Peyer's patch (tissue), 4 donors: ENCODE measurements around the gene SLPI.

Experiments used
- POLR2A ChIP-seq, 2 donors: fragments of 450-650 bp; IDR thresholded peaks; one replicate each; pipeline ENCODE4 v1.5.1; 2017; ENCODE audit warnings: antibody characterized with exemption in 2 of 2, mild to moderate bottlenecking in 2 of 2, moderate library complexity in 2 of 2
- TF ChIP-seq, protein P1 (sequence below), 6 experiments: fragments of 450-650 bp in 4 of 6; fragments of 200-600 bp in 2 of 6; sonication (generic) in 1 of 6; IDR thresholded peaks; one replicate each; pipeline ENCODE4 v1.5.1; 2017 to 2019; ENCODE audit warnings: antibody characterized with exemption in 6 of 6, mild to moderate bottlenecking in 3 of 6, moderate library complexity in 1 of 6

DNA sequence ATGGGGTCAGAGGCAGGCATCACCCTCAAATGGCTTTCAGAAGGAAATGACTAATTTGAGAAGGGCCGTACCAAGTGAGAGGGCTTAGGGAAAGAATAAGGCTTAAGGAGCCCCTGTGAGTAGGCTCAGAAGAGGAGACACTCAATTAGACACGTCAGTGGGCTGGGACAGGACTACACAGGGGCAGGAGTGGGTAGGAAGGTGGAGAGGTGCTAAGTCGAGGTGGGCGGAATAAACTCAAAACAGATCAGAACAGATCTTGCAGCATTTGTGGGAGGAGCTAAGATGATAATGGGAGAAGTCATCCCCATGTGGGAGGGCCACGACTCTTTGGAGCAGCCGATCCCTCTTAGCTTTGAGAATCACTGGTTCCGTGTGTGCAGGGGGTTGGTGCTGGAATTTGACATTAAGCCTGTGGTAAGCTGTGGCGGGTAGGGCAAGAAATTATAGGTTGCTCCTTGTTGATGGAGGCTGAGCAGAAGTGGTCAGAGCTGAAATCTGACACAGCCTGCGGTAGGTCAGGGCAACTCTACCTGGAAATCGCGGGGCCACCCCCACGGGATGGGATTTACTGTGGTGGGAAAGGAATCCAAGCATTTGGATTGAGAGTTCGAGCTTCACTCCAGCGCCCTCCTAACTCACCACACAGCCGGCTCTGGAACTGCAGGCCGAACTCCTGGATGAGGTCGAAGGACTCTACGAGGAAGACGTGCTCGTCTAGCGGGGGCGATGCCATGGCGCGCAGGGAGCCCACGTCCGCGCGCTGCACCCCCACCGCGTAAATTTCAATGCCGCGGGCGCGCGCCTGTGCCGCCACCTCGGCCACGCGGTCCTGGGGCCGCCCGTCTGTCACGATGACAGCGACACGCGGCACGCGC, 49.5 kb upstream of the SLPI start:
- TF ChIP-seq POLR2A (IDR thresholded peaks at IDR 0.05), result no peak
- TF ChIP-seq, protein P1, sequence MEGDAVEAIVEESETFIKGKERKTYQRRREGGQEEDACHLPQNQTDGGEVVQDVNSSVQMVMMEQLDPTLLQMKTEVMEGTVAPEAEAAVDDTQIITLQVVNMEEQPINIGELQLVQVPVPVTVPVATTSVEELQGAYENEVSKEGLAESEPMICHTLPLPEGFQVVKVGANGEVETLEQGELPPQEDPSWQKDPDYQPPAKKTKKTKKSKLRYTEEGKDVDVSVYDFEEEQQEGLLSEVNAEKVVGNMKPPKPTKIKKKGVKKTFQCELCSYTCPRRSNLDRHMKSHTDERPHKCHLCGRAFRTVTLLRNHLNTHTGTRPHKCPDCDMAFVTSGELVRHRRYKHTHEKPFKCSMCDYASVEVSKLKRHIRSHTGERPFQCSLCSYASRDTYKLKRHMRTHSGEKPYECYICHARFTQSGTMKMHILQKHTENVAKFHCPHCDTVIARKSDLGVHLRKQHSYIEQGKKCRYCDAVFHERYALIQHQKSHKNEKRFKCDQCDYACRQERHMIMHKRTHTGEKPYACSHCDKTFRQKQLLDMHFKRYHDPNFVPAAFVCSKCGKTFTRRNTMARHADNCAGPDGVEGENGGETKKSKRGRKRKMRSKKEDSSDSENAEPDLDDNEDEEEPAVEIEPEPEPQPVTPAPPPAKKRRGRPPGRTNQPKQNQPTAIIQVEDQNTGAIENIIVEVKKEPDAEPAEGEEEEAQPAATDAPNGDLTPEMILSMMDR (IDR thresholded peaks at IDR 0.05), result no peak
